ENCODE data around the gene BRMS1L.
A peak's percentile ranks its signal among the peaks of the same experiment; 100 is the strongest.
"Not testable (repeated sequence)": the region's sequence is repeated elsewhere in the genome, so short reads cannot be mapped to it uniquely, and the experiment has no call there.

Gene BRMS1L

GRCh38 chr14:35826218-35826951, at the start of gene BRMS1L:
TSS of gene BRMS1L (plus strand) at chr14:35826338. CDS start at chr14:35826517, 179 bp downstream.
- DNase-seq = peak; percentile 99

- DNase-seq = no peak
Measured at GRCh38 chr14:35776823-35777222, 49.3 kb upstream of the BRMS1L start.

GRCh38 chr14:35777550-35777949, 48.6 kb upstream of the BRMS1L start:
- DNase-seq = not testable (repeated sequence)

GRCh38 chr14:35779368-35779767, 46.8 kb upstream of the BRMS1L start:
- DNase-seq = no peak

GRCh38 chr14:35783699-35784098, 42.4 kb upstream of the BRMS1L start:
- no peak for DNase-seq

- no peak for DNase-seq
Measured at GRCh38 chr14:35786856-35787255, 39.3 kb upstream of the BRMS1L start.

GRCh38 chr14:35789651-35790050, 36.5 kb upstream of the BRMS1L start:
- DNase-seq = no peak

GRCh38 chr14:35797796-35798195, 28.3 kb upstream of the BRMS1L start:
- no peak for DNase-seq

- no peak for DNase-seq
Measured at GRCh38 chr14:35806006-35806907, 19.9 kb upstream of the BRMS1L start.

- no peak for DNase-seq
Measured at GRCh38 chr14:35807131-35807961, 18.8 kb upstream of the BRMS1L start.

GRCh38 chr14:35808076-35808637, 18.0 kb upstream of the BRMS1L start:
- DNase-seq = no peak

- DNase-seq = peak; percentile 96
Measured at GRCh38 chr14:35808638-35809563, 17.2 kb upstream of the BRMS1L start, which contains the start of gene RALGAPA1. TSS of gene RALGAPA1 (minus strand) at chr14:35809295. CDS start at chr14:35808835, 460 bp downstream.

- no peak for DNase-seq
Measured at GRCh38 chr14:35809597-35809996, 16.5 kb upstream of the BRMS1L start.

GRCh38 chr14:35810963-35811362, 15.2 kb upstream of the BRMS1L start:
- DNase-seq = no peak

- peak; percentile 48 for DNase-seq
Measured at GRCh38 chr14:35814371-35815005, 11.7 kb upstream of the BRMS1L start.

GRCh38 chr14:35818346-35819115, 7.6 kb upstream of the BRMS1L start:
- no peak for DNase-seq

GRCh38 chr14:35819591-35820540, 6.3 kb upstream of the BRMS1L start:
- DNase-seq = no peak

- no peak for DNase-seq
Measured at GRCh38 chr14:35821564-35822411, 4.3 kb upstream of the BRMS1L start.

All from SHP77 treated with DMSO at 0.1 percent for 48 hours (cell line).